ENCODE results near the gene ZNF84. TPM values are rescaled to one million over a fixed set of nuclear protein-coding genes. Genes with fewer than 3 reads are reported as not detected.

ZNF84 gene
- total RNA-seq, 1 donor from 2014 or later: 31.0 TPM

Other genes starting within 250 kb of the ZNF84 start
- gene GOLGA3, start 208.6 kb upstream of the ZNF84 start, total RNA-seq: 101 and 139 TPM in 2 replicates
- gene CHFR, start 149.9 kb upstream of the ZNF84 start, total RNA-seq: 50.0 and 50.5 TPM in 2 replicates
- gene ZNF605, start 81.2 kb upstream of the ZNF84 start, total RNA-seq: 6.5 and 8.2 TPM in 2 replicates
- gene ZNF26, start 51.1 kb upstream of the ZNF84 start, total RNA-seq: 10.1 and 19.2 TPM in 2 replicates
- 20.1 and 22.6 TPM in 2 replicates for gene ZNF140, start 43.4 kb downstream of the ZNF84 start, total RNA-seq
- 0.93 and 1.0 TPM in 2 replicates for gene ZNF891, start 92.8 kb downstream of the ZNF84 start, total RNA-seq
- gene ZNF10, start 93.1 kb downstream of the ZNF84 start, total RNA-seq: 5.6 and 12.9 TPM in 2 replicates
- gene ZNF268, start 144.0 kb downstream of the ZNF84 start, total RNA-seq: 39.8 and 44.8 TPM in 2 replicates
- gene ANHX, start 198.4 kb downstream of the ZNF84 start, total RNA-seq: not detected in 2 replicates

All from dermis blood vessel endothelial cell (primary cell).